HG02571 (cell line): ENCODE results near the gene KIAA0930.
A peak's percentile ranks its signal among the peaks of the same experiment; 100 is the strongest.

Experiments
- ATAC-seq: cut with Tn5 transposase; IDR thresholded peaks from one replicate; pipeline ENCODE4 v1.9.1; 2021; ENCODE audit warnings: mild to moderate bottlenecking, moderate library complexity; ENCODE audit not compliant: unreplicated experiment

KIAA0930 gene

DNA sequence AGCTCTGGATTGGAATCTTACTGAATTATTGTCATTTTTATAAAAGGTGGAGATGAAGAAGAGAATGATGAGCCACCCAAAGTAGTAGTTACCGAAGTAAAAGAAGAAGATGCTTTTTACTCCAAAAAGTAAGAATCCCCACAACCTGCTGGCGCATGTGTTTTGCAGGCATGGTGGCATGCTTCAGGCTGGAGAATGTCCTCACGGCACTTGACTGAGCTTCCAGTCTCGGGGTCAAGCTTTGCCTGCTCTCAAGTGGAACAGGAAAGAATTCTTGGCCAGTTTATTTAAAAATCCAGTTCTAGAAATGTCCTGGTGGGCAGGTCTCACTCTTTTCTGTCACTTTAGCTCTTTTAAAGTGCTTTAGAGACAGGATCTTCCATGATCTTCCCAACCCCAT lies 59.5 kb downstream of the KIAA0930 start:
- no peak for ATAC-seq

DNA sequence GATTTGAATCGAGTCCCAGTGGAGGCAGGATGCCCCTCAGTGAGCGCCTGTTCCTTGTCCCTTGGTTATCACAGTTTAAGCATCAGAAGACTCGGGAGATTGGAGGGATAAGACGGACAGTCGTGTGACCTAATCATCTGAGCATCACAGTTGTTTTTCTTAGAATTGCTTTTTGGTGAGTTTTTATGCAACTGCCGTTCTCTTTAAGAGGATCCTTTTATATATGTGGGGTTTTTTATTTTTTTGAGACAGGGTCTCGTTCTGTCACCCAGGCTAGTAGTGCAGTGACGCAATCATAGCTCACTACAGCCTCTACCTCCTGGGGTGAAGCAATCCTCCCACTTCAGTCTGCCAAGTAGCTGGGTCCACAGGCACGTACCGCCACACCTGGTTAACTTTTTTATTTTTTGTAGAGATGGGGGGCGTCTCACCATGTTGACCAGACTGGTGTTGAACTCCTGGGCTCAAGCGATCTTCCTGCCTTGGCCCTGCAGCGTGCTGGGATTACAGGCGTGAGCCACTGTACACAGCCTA lies 60.5 kb downstream of the KIAA0930 start:
- no peak for ATAC-seq

- no peak for ATAC-seq
Observed at GRCh38 chr22:45179276-45180049, 61.2 kb downstream of the KIAA0930 start.

- ATAC-seq: no peak
Observed at GRCh38 chr22:45172881-45173585, 67.7 kb downstream of the KIAA0930 start.

- no peak for ATAC-seq
Observed at GRCh38 chr22:45171830-45172229, 68.9 kb downstream of the KIAA0930 start.

- ATAC-seq: no peak
Observed at GRCh38 chr22:45169591-45170466, 70.9 kb downstream of the KIAA0930 start.

- ATAC-seq: no peak
Observed at GRCh38 chr22:45166932-45167331, 73.8 kb downstream of the KIAA0930 start.

- ATAC-seq: peak; percentile 21
Observed at GRCh38 chr22:45164270-45165088, 76.2 kb downstream of the KIAA0930 start.

- peak; percentile 69 for ATAC-seq
Observed at GRCh38 chr22:45163451-45164269, 77.0 kb downstream of the KIAA0930 start, which contains the start of gene NUP50. Gene NUP50, plus strand, starts transcription at chr22:45163925. Its CDS starts 4,253 bp downstream, at chr22:45168178.

GRCh38 chr22:45163099-45163450 lies 77.6 kb downstream of the KIAA0930 start:
- peak; percentile 5 for ATAC-seq

DNA sequence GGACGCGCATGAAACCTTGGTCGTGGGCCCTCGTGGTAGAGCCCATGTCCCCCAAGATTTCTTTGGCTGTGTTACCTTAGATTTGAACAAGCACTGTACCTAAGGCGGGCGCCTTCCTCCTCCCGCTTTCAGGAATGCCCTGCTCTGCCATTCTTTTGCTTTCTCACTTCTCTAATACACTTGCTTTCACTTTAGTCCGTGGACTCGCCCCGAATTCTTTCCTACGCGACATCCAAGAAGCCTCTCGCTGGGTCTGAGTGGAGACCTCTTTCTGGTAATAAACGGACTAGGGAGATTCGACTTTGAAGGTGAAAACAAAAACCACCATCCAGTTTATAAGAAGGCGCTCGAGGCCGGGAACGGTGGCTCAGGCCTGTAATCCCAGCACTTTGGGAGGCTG lies 78.2 kb downstream of the KIAA0930 start:
- ATAC-seq: no peak

- no peak for ATAC-seq
Observed at GRCh38 chr22:45159652-45160462, 80.8 kb downstream of the KIAA0930 start.

- ATAC-seq: no peak
Observed at GRCh38 chr22:45157907-45158306, 82.8 kb downstream of the KIAA0930 start.

- ATAC-seq: no peak
Observed at GRCh38 chr22:45155050-45155840, 85.4 kb downstream of the KIAA0930 start.

- ATAC-seq: no peak
Observed at GRCh38 chr22:45154383-45154782, 86.3 kb downstream of the KIAA0930 start.

GRCh38 chr22:45151503-45151902 lies 89.2 kb downstream of the KIAA0930 start:
- ATAC-seq: no peak

- ATAC-seq: no peak
Observed at GRCh38 chr22:45150139-45150538, 90.6 kb downstream of the KIAA0930 start.

- no peak for ATAC-seq
Observed at GRCh38 chr22:45149671-45150070, 91.0 kb downstream of the KIAA0930 start.
